Measurements from ENCODE around the gene GLMP. TPM values are rescaled to one million over a fixed set of nuclear protein-coding genes. Genes with fewer than 3 reads are reported as not detected.

GLMP gene
- total RNA-seq, 4 donors from 2014 or later = 35.5 to 78.1 (median 42.8) TPM

- H3K9me3 ChIP-seq = no peaks in the 10 kb centered on the region
- H3K27me3 ChIP-seq = no peaks in the 10 kb centered on the region
- peak within 1 kb of the TSS; percentile 94 for H3K27ac ChIP-seq
- WGBS = 0% methylated on average over 22 of the region's 50 CpGs
- peak within 1 kb of the TSS; percentile 86 for H3K4me3 ChIP-seq
- H3K36me3 ChIP-seq = peaks cover 28% of the 10 kb centered on the region
- peak; percentile 79 to 89 for TF ChIP-seq POLR2A (IDR thresholded peaks at IDR 0.05)
- no peak for TF ChIP-seq CTCF (IDR thresholded peaks at IDR 0.05)
- peak; percentile 57 to 94 (median 81) for TF ChIP-seq POLR2AphosphoS5 (IDR thresholded peaks at IDR 0.05)
- TF ChIP-seq EP300 (IDR thresholded peaks at IDR 0.05) = no peak
- H3K4me1 ChIP-seq = peaks cover 43% of the 10 kb centered on the region
- DNase-seq (ENCODE audit: low spot score in 2 of 2) = peak; percentile 97
Observed at GRCh38 chr1:156282479-156283222, 12.8 kb downstream of the GLMP start, which contains the start of gene SMG5. TSS of gene SMG5 (minus strand) at chr1:156282825. CDS start at chr1:156282680, 145 bp downstream.

GRCh38 chr1:156281693-156282478 is 13.6 kb downstream of the GLMP start:
- no peak for DNase-seq (ENCODE audit: low spot score in 2 of 2)
- peaks cover 43% of the 10 kb centered on the region for H3K4me1 ChIP-seq
- H3K4me3 ChIP-seq = peak overlapping the region; percentile 86

GRCh38 chr1:156281281-156281680 is 14.2 kb downstream of the GLMP start:
- WGBS = 18% methylated on average over 8 of the region's 8 CpGs
- Histone ChIP-seq H3K4me1 (peaks cover 43% of the 10 kb centered on the region), H3K27me3 (no peaks in the 10 kb centered on the region), H3K9me3 (no peaks in the 10 kb centered on the region), H3K36me3 (peaks cover 36% of the 10 kb centered on the region), H3K4me3 (peak overlapping the region; percentile 86), H3K27ac (no peak overlapping the region)
- TF ChIP-seq CTCF (IDR thresholded peaks at IDR 0.05) = no peak
- TF ChIP-seq POLR2AphosphoS5 (IDR thresholded peaks at IDR 0.05) = no peak
- TF ChIP-seq EP300 (IDR thresholded peaks at IDR 0.05) = no peak
- no peak for TF ChIP-seq POLR2A (IDR thresholded peaks at IDR 0.05)
- no peak for DNase-seq (ENCODE audit: low spot score in 2 of 2)

More at GRCh38 chr1:156281693-156282478, 13.6 kb downstream of the GLMP start:
- Histone ChIP-seq H3K36me3 (peaks cover 34% of the 10 kb centered on the region), H3K27ac (peak overlapping the region; percentile 94), H3K27me3 (no peaks in the 10 kb centered on the region), H3K9me3 (no peaks in the 10 kb centered on the region)
- WGBS = 8% methylated on average over 22 of the region's 22 CpGs
- TF ChIP-seq EP300 (IDR thresholded peaks at IDR 0.05) (no peak), POLR2A (IDR thresholded peaks at IDR 0.05) (no peak), POLR2AphosphoS5 (IDR thresholded peaks at IDR 0.05) (no peak), CTCF (IDR thresholded peaks at IDR 0.05) (no peak)

GRCh38 chr1:156279837-156280236 is 15.6 kb downstream of the GLMP start:
- TF ChIP-seq POLR2AphosphoS5 (IDR thresholded peaks at IDR 0.05) (no peak), EP300 (IDR thresholded peaks at IDR 0.05) (no peak), CTCF (IDR thresholded peaks at IDR 0.05) (no peak), POLR2A (IDR thresholded peaks at IDR 0.05) (no peak)
- Histone ChIP-seq H3K4me3 (no peak overlapping the region), H3K9me3 (no peaks in the 10 kb centered on the region), H3K36me3 (peaks cover 40% of the 10 kb centered on the region), H3K27me3 (no peaks in the 10 kb centered on the region), H3K4me1 (peaks cover 28% of the 10 kb centered on the region), H3K27ac (no peak overlapping the region)
- 89% methylated on average over 3 of the region's 3 CpGs for WGBS
- DNase-seq (ENCODE audit: low spot score in 2 of 2) = no peak

- no peak overlapping the region for H3K27ac ChIP-seq
- no peak for DNase-seq (ENCODE audit: low spot score in 2 of 2)
- H3K4me3 ChIP-seq = no peak overlapping the region
- WGBS = 61% methylated on average over 6 of the region's 6 CpGs
- peaks cover 69% of the 10 kb centered on the region for H3K36me3 ChIP-seq
- no peaks in the 10 kb centered on the region for H3K27me3 ChIP-seq
- TF ChIP-seq CTCF (IDR thresholded peaks at IDR 0.05) = no peak
- no peak for TF ChIP-seq POLR2A (IDR thresholded peaks at IDR 0.05)
- no peaks in the 10 kb centered on the region for H3K9me3 ChIP-seq
- peaks cover 15% of the 10 kb centered on the region for H3K4me1 ChIP-seq
Observed at GRCh38 chr1:156276966-156277381, 18.5 kb downstream of the GLMP start.
